OCI-LY7 (cell line): ENCODE data around the gene TBX6. TPM values are rescaled to one million over a fixed set of nuclear protein-coding genes. Genes with fewer than 3 reads are reported as not detected.

Experiments
- BruUV-seq: library from RNA; stranded (reverse); fragments of 400-500 nt; replicated peaks from 2 replicates; lab custom pipeline; 2021; lab: Mats Ljungman, UMichigan
- CTCF ChIA-PET: fragments of 300-600 bp; sonication (Branson Sonifier 250); formaldehyde crosslinking; loops from one replicate; lab custom pipeline; 2022; ENCODE audit warnings: antibody characterized with exemption; ENCODE audit not compliant: unreplicated experiment; lab: Charles Lee
- POLR2A ChIA-PET: fragments of 300-600 bp; sonication (Branson Sonifier 250); formaldehyde crosslinking; loops from one replicate; lab custom pipeline; 2022; ENCODE audit warnings: antibody characterized with exemption; lab: Charles Lee
- DNase-seq: peaks from one replicate; pipeline ENCODE4 v3.0.0-alpha.2; 2015; ENCODE audit warnings: low spot score
- H2AFZ ChIP-seq: fragments of 200-600 bp; sonication (generic), shearing (Covaris generic); 2 replicates; pipeline ENCODE4 v1.6.1; 2014; ENCODE audit warnings: mild to moderate bottlenecking, antibody characterized with exemption, low read length, moderate library complexity
- H3K27ac ChIP-seq: fragments of 200-600 bp; sonication (generic); 2 replicates; pipeline ENCODE4 v1.5.1; 2014; ENCODE audit warnings: mixed run types, low read depth, mild to moderate bottlenecking, moderate library complexity, low read length, inconsistent platforms; ENCODE audit not compliant: poor library complexity, severe bottlenecking
- H3K36me3 ChIP-seq: fragments of 200-600 bp; sonication (generic); 2 replicates; pipeline ENCODE4 v1.6.1; 2014; ENCODE audit warnings: mild to moderate bottlenecking, antibody characterized with exemption, low read length, moderate library complexity, mixed read lengths; ENCODE audit not compliant: insufficient read depth
- H3K4me1 ChIP-seq: fragments of 200-600 bp; sonication (generic); 2 replicates; pipeline ENCODE4 v1.5.1; 2014; ENCODE audit warnings: mild to moderate bottlenecking, low read length; ENCODE audit not compliant: insufficient read depth, poor library complexity, severe bottlenecking
- H3K4me2 ChIP-seq: fragments of 200-600 bp; sonication (generic); 2 replicates; pipeline ENCODE4 v1.6.1; 2014; ENCODE audit warnings: mild to moderate bottlenecking, low read length
- H3K4me3 ChIP-seq: fragments of 200-600 bp; sonication (generic); 2 replicates; pipeline ENCODE4 v1.5.1; 2014; ENCODE audit warnings: mild to moderate bottlenecking, low read depth, low read length; ENCODE audit not compliant: poor library complexity, severe bottlenecking
- H3K79me2 ChIP-seq: fragments of 200-600 bp; sonication (generic); 2 replicates; pipeline ENCODE4 v1.6.1; 2016; ENCODE audit warnings: low read depth, mild to moderate bottlenecking, low read length, moderate library complexity, mixed read lengths; ENCODE audit not compliant: insufficient read depth
- H3K9me2 ChIP-seq: fragments of 200-600 bp; sonication (generic); 2 replicates; pipeline ENCODE4 v1.6.1; 2016; ENCODE audit warnings: mild to moderate bottlenecking, low read length, mixed read lengths; ENCODE audit not compliant: insufficient read depth
- H3K9me3 ChIP-seq: fragments of 200-600 bp; sonication (generic); 2 replicates; pipeline ENCODE4 v1.6.1; 2014; ENCODE audit warnings: mild to moderate bottlenecking, mixed run types, low read length, mixed read lengths
- H4K20me1 ChIP-seq: fragments of 200-600 bp; sonication (generic); 2 replicates; pipeline ENCODE4 v1.6.1; 2014; ENCODE audit warnings: mild to moderate bottlenecking, antibody characterized with exemption, low read length, moderate library complexity, mixed read lengths; ENCODE audit not compliant: insufficient read depth
- EZH2phosphoT487 ChIP-seq: fragments of 200-600 bp; sonication (generic); IDR thresholded peaks from 2 replicates; pipeline ENCODE4 v1.6.1; 2018; ENCODE audit warnings: low read depth, borderline replicate concordance, mild to moderate bottlenecking, mixed run types, antibody characterized with exemption, low read length, moderate library complexity, mixed read lengths
- intact Hi-C: fragments of 100-400 bp; cut with micrococcal nuclease; formaldehyde crosslinking; loops from one replicate; pipeline ENCODE4 v1.10.0; 2022; ENCODE audit not compliant: unreplicated experiment
- total RNA-seq, 2 experiments: library from RNA; depleted of rRNA in 1 of 2; stranded (reverse); fragments of >200 nt in 1 of 2; shearing (Covaris generic) in 1 of 2; gene quantifications; 2 replicates each; pipeline ENCODE4 v1.2.3, GENCODE V29; 2014 to 2022
- TF ChIP-seq, protein P1 (sequence below): fragments of 200-600 bp; sonication (generic); conservative IDR thresholded peaks from 2 replicates; pipeline ENCODE4 v1.5.1; 2014; ENCODE audit warnings: mild to moderate bottlenecking, antibody characterized with exemption, low read length, moderate library complexity, mixed read lengths

The TBX6 gene
- total RNA-seq, 2 experiments from 2014 or later: 1.4 to 3.7 TPM

DNA sequence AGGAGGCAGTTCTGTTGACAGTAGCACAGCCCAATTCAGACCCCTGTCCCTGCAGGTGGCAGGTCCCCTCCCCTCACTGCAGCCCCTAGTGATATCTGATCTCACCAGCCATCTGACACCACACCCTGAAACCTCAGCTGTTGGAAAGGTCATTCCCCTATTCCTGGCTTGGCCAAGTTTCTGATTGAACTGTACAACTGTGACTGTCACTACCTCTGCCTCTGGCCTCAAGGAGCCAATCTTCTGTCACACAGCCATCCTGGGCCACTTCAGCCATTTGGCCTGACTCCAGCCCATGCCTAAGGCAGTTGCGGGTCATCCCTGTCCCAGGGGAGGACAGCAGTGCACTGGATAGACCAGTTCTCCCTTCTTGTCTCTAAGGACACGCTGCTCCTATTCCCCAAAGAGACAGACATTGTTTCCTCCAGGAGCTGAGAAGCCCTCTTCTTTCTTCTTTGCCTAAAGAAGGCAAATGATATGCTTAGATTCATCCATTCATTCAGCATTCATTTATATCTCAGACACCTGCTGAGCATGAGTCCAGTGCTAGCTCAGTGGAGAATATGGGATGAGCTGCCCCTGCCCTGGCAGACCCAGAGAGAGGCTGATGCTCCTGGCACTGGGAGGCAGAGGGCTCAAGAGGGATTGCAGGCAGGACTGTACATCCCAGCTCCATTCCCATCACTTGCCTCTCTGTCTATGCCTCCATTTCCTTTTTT is 30.7 kb downstream of the TBX6 start:
- H3K79me2 ChIP-seq: peaks cover 11% of the 10 kb centered on the region
- no peak overlapping the region for H3K4me3 ChIP-seq
- H2AFZ ChIP-seq: no peak overlapping the region
- no TSS peak for BruUV-seq
- H3K4me1 ChIP-seq: peaks cover 10% of the 10 kb centered on the region
- ChIA-PET POLR2A (interaction anchor here (0.7 to 1.1 kb wide), 2 partner anchors 9 to 163 kb away, joined by 3 to 6 read pairs; no protein-coding TSS in a partner anchor), CTCF (no interaction called here)
- H3K36me3 ChIP-seq: peaks cover 4% of the 10 kb centered on the region
- no peak for DNase-seq
- no peaks in the 10 kb centered on the region for H3K9me2 ChIP-seq
- H3K4me2 ChIP-seq: no peak overlapping the region
- no peak for TF ChIP-seq EZH2phosphoT487
- TF ChIP-seq, protein P1, sequence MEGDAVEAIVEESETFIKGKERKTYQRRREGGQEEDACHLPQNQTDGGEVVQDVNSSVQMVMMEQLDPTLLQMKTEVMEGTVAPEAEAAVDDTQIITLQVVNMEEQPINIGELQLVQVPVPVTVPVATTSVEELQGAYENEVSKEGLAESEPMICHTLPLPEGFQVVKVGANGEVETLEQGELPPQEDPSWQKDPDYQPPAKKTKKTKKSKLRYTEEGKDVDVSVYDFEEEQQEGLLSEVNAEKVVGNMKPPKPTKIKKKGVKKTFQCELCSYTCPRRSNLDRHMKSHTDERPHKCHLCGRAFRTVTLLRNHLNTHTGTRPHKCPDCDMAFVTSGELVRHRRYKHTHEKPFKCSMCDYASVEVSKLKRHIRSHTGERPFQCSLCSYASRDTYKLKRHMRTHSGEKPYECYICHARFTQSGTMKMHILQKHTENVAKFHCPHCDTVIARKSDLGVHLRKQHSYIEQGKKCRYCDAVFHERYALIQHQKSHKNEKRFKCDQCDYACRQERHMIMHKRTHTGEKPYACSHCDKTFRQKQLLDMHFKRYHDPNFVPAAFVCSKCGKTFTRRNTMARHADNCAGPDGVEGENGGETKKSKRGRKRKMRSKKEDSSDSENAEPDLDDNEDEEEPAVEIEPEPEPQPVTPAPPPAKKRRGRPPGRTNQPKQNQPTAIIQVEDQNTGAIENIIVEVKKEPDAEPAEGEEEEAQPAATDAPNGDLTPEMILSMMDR: no peak
- peaks cover 3% of the 10 kb centered on the region; the same call in 1 of the 2 replicates for H4K20me1 ChIP-seq
- H3K9me3 ChIP-seq: no peaks in the 10 kb centered on the region
- intact Hi-C loops: loop anchor here (10.0 kb wide), 1 partner anchor 294 kb away; the partner anchor contains the start of gene CD2BP2
- H3K27ac ChIP-seq: no peak overlapping the region

DNA sequence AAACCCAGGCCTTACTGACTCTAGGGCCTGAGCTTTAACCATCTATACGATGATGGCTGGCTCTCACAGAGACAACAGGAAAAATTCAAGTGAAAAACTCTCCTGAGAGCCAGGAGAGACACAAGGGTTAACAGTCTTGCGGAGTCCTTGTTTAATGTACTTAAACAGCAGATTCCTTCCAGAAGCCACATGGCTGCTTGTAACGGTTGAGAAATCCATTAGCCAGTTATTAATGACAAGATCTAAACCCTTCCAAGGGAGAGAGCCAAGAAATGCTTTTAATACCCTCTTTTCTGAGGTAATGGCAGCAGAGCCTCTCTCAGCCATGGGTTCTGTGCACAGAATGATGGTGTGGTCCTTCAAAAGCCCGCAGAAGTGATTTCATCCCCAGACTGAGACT is 31.4 kb downstream of the TBX6 start:
- Histone ChIP-seq H3K9me2 (no peaks in the 10 kb centered on the region), H3K4me1 (peaks cover 11% of the 10 kb centered on the region), H3K27ac (no peak overlapping the region), H3K79me2 (peaks cover 7% of the 10 kb centered on the region; the same call in 1 of the 2 replicates), H3K4me2 (no peak overlapping the region), H4K20me1 (no peaks in the 10 kb centered on the region), H2AFZ (no peak overlapping the region), H3K9me3 (no peaks in the 10 kb centered on the region), H3K4me3 (no peak overlapping the region), H3K36me3 (no peaks in the 10 kb centered on the region)
- intact Hi-C loops: loop anchor here (10.0 kb wide), 1 partner anchor 294 kb away; the partner anchor contains the start of gene CD2BP2
- BruUV-seq: no TSS peak
- ChIA-PET POLR2A (no interaction called here), CTCF (no interaction called here)
- TF ChIP-seq, protein P1: no peak
- TF ChIP-seq EZH2phosphoT487: no peak
- no peak for DNase-seq
